K562 (cell line): Measurements from ENCODE around the gene SF3A2. TPM values are rescaled to one million over a fixed set of nuclear protein-coding genes. Genes with fewer than 3 reads are reported as not detected.

Source experiments
- GABPB1 ChIP-seq: sonication (generic); formaldehyde crosslinking; IDR thresholded peaks from 2 replicates; pipeline ENCODE4 v1.8.0; 2022; ENCODE audit warnings: mild to moderate bottlenecking, missing genetic modification reagents
- PHTF2 ChIP-seq: fragments of 250-450 bp; sonication (Bioruptor Pico); IDR thresholded peaks from 2 replicates; pipeline ENCODE4 v1.5.0; 2021; ENCODE audit warnings: mild to moderate bottlenecking
- POLR2AphosphoS5 ChIP-seq: IDR thresholded peaks from 2 replicates; pipeline ENCODE4 v1.6.1; 2011; ENCODE audit warnings: mild to moderate bottlenecking, low read depth, low read length, moderate library complexity; ENCODE audit not compliant: control insufficient read depth, insufficient read depth
- RAD51 ChIP-seq: fragments of 450-650 bp; IDR thresholded peaks from 2 replicates; pipeline ENCODE4 v1.7.1; 2016; ENCODE audit warnings: low read depth, mild to moderate bottlenecking, borderline replicate concordance
- RBM14 ChIP-seq: fragments of 200-400 bp; formaldehyde crosslinking; IDR thresholded peaks from 2 replicates; pipeline ENCODE4 v1.6.1; 2018; ENCODE audit warnings: low read depth, mild to moderate bottlenecking, low read length, moderate library complexity, borderline replicate concordance; ENCODE audit not compliant: insufficient read depth
- RUNX1 ChIP-seq: sonication (generic); IDR thresholded peaks from 2 replicates; pipeline ENCODE4 v1.6.1; 2016; ENCODE audit warnings: antibody characterized with exemption, low read depth
- SIN3B ChIP-seq: fragments of 450-650 bp; IDR thresholded peaks from 2 replicates; pipeline ENCODE4 v1.6.1; 2017; ENCODE audit warnings: low read depth, mild to moderate bottlenecking, moderate library complexity
- TSHZ1 ChIP-seq: fragments of 250-450 bp; sonication (Bioruptor Pico); IDR thresholded peaks from 2 replicates; pipeline ENCODE4 v1.4.0; 2020; ENCODE audit warnings: mild to moderate bottlenecking, moderate library complexity
- YBX1 ChIP-seq: fragments of 450-650 bp; IDR thresholded peaks from 2 replicates; pipeline ENCODE4 v1.7.1; 2016; ENCODE audit warnings: mild to moderate bottlenecking
- ZBTB40 ChIP-seq, 2 experiments: fragments of 450-650 bp in 1 of 2; sonication (generic) in 1 of 2; formaldehyde crosslinking in 1 of 2; IDR thresholded peaks; 2 replicates each; pipeline versions ENCODE4 v1.7.1 to v1.9.0; 2016 to 2022; ENCODE audit warnings: inconsistent platforms in 1 of 2, mild to moderate bottlenecking in 1 of 2, missing genetic modification reagents in 1 of 2
- ZBTB9 ChIP-seq: fragments of 450-650 bp; formaldehyde crosslinking; IDR thresholded peaks from 2 replicates; pipeline ENCODE4 v1.4.0; 2020; ENCODE audit warnings: mild to moderate bottlenecking, moderate library complexity
- ZNF766 ChIP-seq: fragments of 200-800 bp; sonication (Bioruptor generic); conservative IDR thresholded peaks from 2 replicates; pipeline ENCODE4 v1.6.1; 2016; ENCODE audit warnings: missing genetic modification characterization, missing compliant biosample characterization
- polyA plus RNA-seq, 8 experiments: library from polyadenylated mRNA; depleted of rRNA in 4 of 8; stranded (reverse) in 5 of 8; unstranded in 3 of 8; fragments of >200 nt; fragmentation: Nextera tagmentation in 2 of 8; fragmentation: Illumina TruSeq in 1 of 8; extraction: Ambion mirVana in 2 of 8; extraction: Trizol in 1 of 8; gene quantifications; 2 replicates each; pipeline versions ENCODE4 v1.2.1 to v1.2.3, GENCODE V29; 2011 to 2014; ENCODE audit warnings: inconsistent platforms in 1 of 8, missing spikeins in 1 of 8
- total RNA-seq, 7 experiments: library from RNA; depleted of rRNA in 6 of 7; stranded (reverse); fragments of >200 nt in 6 of 7; fragmentation: Illumina TruSeq in 2 of 7; extraction: Trizol in 2 of 7; gene quantifications; 2 replicates each; pipeline versions ENCODE4 v1.2.1 to v1.2.3, GENCODE V29; 2011 to 2021; ENCODE audit warnings: low replicate concordance in 1 of 7

Gene SF3A2
- total and polyA plus RNA-seq, 9 of the 15 experiments (the other 6 are each of a cell fraction or from before 2014, with no cell fraction given), result 0.17 to 194 (median 22.8) TPM

- TF ChIP-seq RBM14, result no peak
- no peak for TF ChIP-seq TSHZ1
- peak; percentile 89 for TF ChIP-seq POLR2AphosphoS5
- TF ChIP-seq YBX1, result no peak
- peak; percentile 89 for TF ChIP-seq ZNF766 (CRISPR knock-in tag)
- no peak for TF ChIP-seq RUNX1
- TF ChIP-seq ZBTB9, result peak; percentile 88
- TF ChIP-seq PHTF2, result no peak
- TF ChIP-seq GABPB1 (CRISPR knock-in tag), result peak; percentile 100
- peak; percentile 9; the same call in 1 of the 2 replicates for TF ChIP-seq RAD51
- TF ChIP-seq SIN3B, result peak; percentile 29; the same call in 1 of the 2 replicates
- peak; percentile 94 for TF ChIP-seq ZBTB40 (IDR thresholded peaks at IDR 0.05)
- no peak for TF ChIP-seq ZBTB40 (CRISPR knock-in tag; IDR thresholded peaks at IDR 0.05)
Observed at GRCh38 chr19:2236314-2237050, at the start of gene SF3A2, which contains the start of gene PLEKHJ1 (continued).
